GM19467 (cell line): ENCODE results near the gene RANGRF.
A peak's percentile ranks its signal among the peaks of the same experiment; 100 is the strongest.
"Not testable (repeated sequence)": the region's sequence is repeated elsewhere in the genome, so short reads cannot be mapped to it uniquely, and the experiment has no call there.

ENCODE experiments used
- ATAC-seq: cut with Tn5 transposase; IDR thresholded peaks from one replicate; pipeline ENCODE4 v1.9.1; 2021; ENCODE audit warnings: mild to moderate bottlenecking, moderate library complexity; ENCODE audit not compliant: unreplicated experiment

The RANGRF gene

DNA sequence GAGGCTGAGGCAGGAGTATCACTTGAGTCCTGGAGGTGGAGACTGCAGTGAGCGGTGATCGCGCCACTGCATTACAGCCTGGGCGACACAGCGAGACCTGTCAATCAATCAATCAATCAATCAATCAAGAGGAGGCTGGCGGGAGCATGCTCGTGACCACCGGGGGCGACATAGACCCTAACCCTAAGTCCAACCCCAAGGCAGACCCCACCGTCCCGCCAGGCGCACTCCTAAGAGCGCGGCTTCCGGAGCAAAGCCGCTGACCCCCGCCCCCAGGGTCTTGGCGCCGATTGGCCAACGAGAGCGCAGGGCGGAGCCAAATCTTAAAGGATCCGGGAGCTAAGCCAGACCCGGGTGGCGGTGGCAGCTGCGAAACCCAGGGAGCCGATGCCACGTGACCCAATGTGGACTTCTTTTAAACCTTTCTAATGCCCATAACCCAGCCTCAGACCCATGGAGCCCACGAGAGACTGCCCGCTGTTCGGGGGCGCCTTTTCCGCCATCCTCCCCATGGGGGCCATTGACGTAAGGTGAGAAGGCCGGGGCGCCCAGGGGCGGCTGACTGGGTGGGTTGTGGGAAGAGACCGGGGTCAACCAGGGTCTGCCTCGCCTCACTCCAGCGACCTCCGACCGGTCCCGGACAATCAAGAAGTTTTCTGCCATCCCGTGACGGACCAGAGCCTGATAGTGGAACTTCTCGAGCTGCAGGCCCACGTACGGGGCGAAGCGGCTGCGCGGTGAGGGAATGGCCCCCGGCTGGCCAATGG, at the start of gene RANGRF:
Gene RANGRF (plus strand): TSS at position 335 of the 767 bp plus-strand sequence. CDS start 119 bp downstream, at position 454.
- ATAC-seq, result peak; percentile 73

DNA sequence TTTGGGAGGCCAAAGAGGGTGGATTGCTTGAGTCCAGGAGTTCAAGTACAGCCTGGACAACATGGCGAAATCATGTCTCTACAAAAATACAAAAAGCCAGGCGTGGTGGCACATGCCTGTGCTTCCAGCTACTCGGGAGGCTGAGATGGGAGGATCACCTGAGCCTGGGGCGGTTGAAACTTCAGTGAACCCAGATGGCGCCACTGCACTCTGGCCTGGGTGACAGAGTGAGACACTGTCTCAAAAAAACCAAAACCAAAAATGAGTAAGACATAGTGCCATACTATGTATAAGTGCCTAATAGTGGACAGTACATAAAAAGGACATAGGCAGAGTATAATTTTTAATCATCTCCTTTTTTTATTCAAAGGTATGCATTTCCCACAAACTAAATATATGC, 44.6 kb upstream of the RANGRF start:
- ATAC-seq, result no peak

- no peak for ATAC-seq
These were observed 43.7 kb upstream of the RANGRF start for GRCh38 chr17:8244768-8245167.

GRCh38 chr17:8248751-8249607, 39.5 kb upstream of the RANGRF start, which contains the start of gene PFAS:
TSS of gene PFAS (plus strand) at chr17:8249289. CDS start at chr17:8253938, 4,649 bp downstream.
- peak; percentile 39 for ATAC-seq

- ATAC-seq, result no peak
These were observed 38.6 kb upstream of the RANGRF start for GRCh38 chr17:8249621-8250500.

DNA sequence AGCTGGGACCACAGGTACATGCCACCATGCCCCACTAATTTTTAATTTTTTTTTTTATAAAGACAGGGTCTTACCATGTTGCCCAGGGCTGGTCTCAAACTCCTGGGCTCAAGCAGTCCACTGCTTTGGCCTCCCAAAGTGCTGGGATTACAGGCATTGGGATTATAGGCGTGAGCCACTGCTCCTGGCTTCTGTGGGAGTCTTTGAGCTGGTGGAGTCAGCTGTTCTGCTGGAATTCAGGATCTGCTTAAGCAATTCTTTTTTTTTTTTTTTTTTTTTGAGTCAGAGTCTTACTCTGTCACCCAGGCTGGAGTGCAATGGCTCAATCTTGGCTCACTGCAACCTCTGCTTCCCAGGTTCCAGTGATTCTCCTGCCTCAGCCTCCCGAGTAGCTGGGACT, 37.1 kb upstream of the RANGRF start:
- ATAC-seq, result not testable (repeated sequence)

- ATAC-seq, result no peak
These were observed 34.7 kb upstream of the RANGRF start for GRCh38 chr17:8253801-8254200.

- ATAC-seq, result no peak
These were observed 33.6 kb upstream of the RANGRF start for GRCh38 chr17:8254881-8255280.

DNA sequence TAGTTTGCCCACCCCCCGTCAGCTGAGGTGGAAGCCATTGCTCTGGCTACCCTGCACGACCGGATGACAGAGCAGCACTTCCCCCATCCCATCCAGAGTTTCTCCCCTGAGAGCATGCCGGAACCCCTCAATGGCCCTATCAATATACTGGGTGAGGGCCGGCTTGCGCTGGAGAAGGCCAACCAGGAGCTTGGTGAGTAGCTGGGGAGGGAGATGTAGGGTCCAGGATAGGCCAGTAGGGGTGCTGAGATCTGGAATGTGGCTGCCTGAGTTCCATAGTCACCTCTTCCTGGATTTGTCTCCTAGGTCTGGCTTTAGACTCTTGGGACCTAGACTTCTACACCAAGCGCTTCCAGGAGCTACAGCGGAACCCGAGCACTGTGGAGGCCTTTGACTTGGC, 33.0 kb upstream of the RANGRF start:
- ATAC-seq, result no peak

GRCh38 chr17:8256291-8256690, 32.2 kb upstream of the RANGRF start:
- no peak for ATAC-seq

- no peak for ATAC-seq
These were observed 31.8 kb upstream of the RANGRF start for GRCh38 chr17:8256691-8257090.

GRCh38 chr17:8257801-8258200, 30.7 kb upstream of the RANGRF start:
- no peak for ATAC-seq

- ATAC-seq, result no peak
These were observed 24.1 kb upstream of the RANGRF start for GRCh38 chr17:8264320-8264719.

DNA sequence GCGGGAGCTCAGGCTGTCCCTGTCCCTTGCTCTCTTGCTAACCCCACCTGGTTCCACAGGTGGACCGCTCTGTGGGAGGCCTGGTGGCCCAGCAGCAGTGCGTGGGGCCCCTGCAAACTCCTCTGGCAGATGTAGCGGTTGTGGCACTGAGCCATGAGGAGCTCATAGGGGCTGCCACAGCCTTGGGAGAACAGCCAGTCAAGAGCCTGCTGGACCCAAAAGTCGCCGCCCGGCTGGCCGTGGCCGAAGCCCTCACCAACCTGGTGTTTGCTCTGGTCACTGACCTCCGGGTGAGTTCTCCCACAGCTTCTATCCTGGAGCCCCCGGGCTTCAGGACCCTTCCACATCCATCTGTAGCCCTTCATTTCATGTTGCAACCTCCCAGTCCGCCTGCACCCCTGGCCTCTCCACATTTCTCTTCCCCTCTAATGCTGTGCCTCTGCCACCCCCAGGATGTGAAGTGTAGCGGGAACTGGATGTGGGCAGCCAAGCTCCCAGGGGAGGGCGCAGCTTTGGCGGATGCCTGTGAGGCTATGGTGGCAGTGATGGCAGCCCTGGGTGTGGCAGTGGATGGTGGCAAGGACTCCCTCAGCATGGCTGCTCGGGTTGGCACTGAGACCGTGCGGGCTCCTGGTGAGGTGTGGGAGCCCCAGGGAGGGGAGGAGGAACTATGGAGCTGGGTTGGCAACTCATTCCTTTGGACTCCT, 23.5 kb upstream of the RANGRF start:
- no peak for ATAC-seq

- ATAC-seq, result no peak
These were observed 21.6 kb upstream of the RANGRF start for GRCh38 chr17:8266648-8267479.

- ATAC-seq, result no peak
These were observed 20.9 kb upstream of the RANGRF start for GRCh38 chr17:8267480-8268147.

- no peak for ATAC-seq
These were observed 19.7 kb upstream of the RANGRF start for GRCh38 chr17:8268550-8269298.

- ATAC-seq, result no peak
These were observed 16.0 kb upstream of the RANGRF start for GRCh38 chr17:8272421-8272820.
